Hepatocyte (in vitro differentiated cells): ENCODE measurements around the gene TXNDC15.
"Not testable (repeated sequence)": the region's sequence is repeated elsewhere in the genome, so short reads cannot be mapped to it uniquely, and the experiment has no call there.

Experiments
- CTCF ChIP-seq: fragments of 200-600 bp; sonication (generic); IDR thresholded peaks from 2 replicates; pipeline ENCODE4 v1.5.1; 2016; ENCODE audit warnings: antibody characterized with exemption, mild to moderate bottlenecking; ENCODE audit not compliant: poor library complexity
- EZH2 ChIP-seq: fragments of 200-600 bp; sonication (generic); IDR thresholded peaks from 2 replicates; pipeline ENCODE4 v1.6.1; 2016; ENCODE audit warnings: antibody characterized with exemption, mild to moderate bottlenecking, borderline replicate concordance

GRCh38 chr5:134838361-134838760, 35.8 kb upstream of the TXNDC15 start:
- TF ChIP-seq CTCF, EZH2: not testable (repeated sequence)
